ENCODE measurements around the gene LRRTM3.

GRCh38 chr10:66951896-66952295 lies 26.1 kb downstream of the LRRTM3 start:
- TF ChIP-seq CTCF (IDR thresholded peaks at IDR 0.05; ENCODE audit: low read depth, low read length) (no peak), POLR2A (IDR thresholded peaks at IDR 0.05; ENCODE audit: extremely low read depth, insufficient read length) (no peak), MAX (IDR thresholded peaks at IDR 0.05; ENCODE audit: low read depth, low read length) (no peak)

Data from NB4 (cell line).